ENCODE data around the gene GIPC3. TPM values are rescaled to one million over a fixed set of nuclear protein-coding genes. Genes with fewer than 3 reads are reported as not detected.

Gene GIPC3
- total and polyA plus RNA-seq, 2 of the 8 experiments (the other 6 are each of a cell fraction or from before 2014, with no cell fraction given), result 1.0 to 1.2 TPM

- WGBS, 2 experiments (ENCODE audit: extremely low coverage in 1 of 2, insufficient coverage in 1 of 2, insufficient read length in 1 of 2, insufficient replicate concordance in 2 of 2, low coverage in 1 of 2, low lambda C conversion rate in 2 of 2, missing lambda C conversion rate in 1 of 2), result 30% methylated on average over 18 of the region's 22 CpGs; no CpG with 5 or more reads in 1 of the 2 experiments
- Histone ChIP-seq H3K23ac (ENCODE audit: insufficient read length) (no peak overlapping the region), H2AK5ac (ENCODE audit: low read depth, low read length) (no peak overlapping the region), H3K9ac (replicated peaks in 1 of 4; ENCODE audit: extremely low read depth in 1 of 4, low read depth in 3 of 4, low read length in 3 of 4) (no peak overlapping the region), H3K36me3 (ENCODE audit: control insufficient read depth in 2 of 4, insufficient read depth in 4 of 4, low read length in 3 of 4) (peaks cover 0 to 15% (median 2%) of the 10 kb centered on the region in 4 experiments; a peak in 2 of 8 replicates), H3K14ac (ENCODE audit: insufficient read length) (no peak overlapping the region), H4K91ac (replicated peaks; ENCODE audit: insufficient read length, low read length) (peak overlapping the region; percentile 52), H3K9me3 (ENCODE audit: insufficient read depth in 2 of 2, low read depth in 1 of 2, low read length in 1 of 2) (no peaks in the 10 kb centered on the region), H3K23me2 (ENCODE audit: low read depth, low read length) (peaks cover 18% of the 10 kb centered on the region; the same call in 1 of the 2 replicates), H2BK20ac (ENCODE audit: low read length) (no peak overlapping the region), H2BK120ac (replicated peaks; ENCODE audit: low read depth, low read length) (peak overlapping the region; percentile 13), H3K27ac (ENCODE audit: low read depth, low read length) (no peak overlapping the region), H3K4me1 (replicated peaks in 1 of 4; ENCODE audit: control insufficient read depth in 3 of 4, insufficient read depth in 4 of 4, low read length in 3 of 4) (peaks cover 3 to 14% (median 12%) of the 10 kb centered on the region in 4 experiments), H3K79me2 (ENCODE audit: control insufficient read depth in 1 of 2, insufficient read depth in 2 of 2, low read length in 2 of 2) (no peaks in the 10 kb centered on the region), H3K79me1 (ENCODE audit: low read depth, low read length) (no peaks in the 10 kb centered on the region), H3K4me3 (ENCODE audit: extremely low read depth in 1 of 4, insufficient read depth in 2 of 4, low read depth in 3 of 4, low read length in 4 of 4) (peak overlapping the region; percentile 15 to 64 (median 36)), H3K56ac (replicated peaks; ENCODE audit: insufficient read length, low read depth, low read length) (no peak overlapping the region), H3K4me2 (ENCODE audit: insufficient read depth in 1 of 2, low read depth in 2 of 2, low read length in 2 of 2) (peak overlapping the region; percentile 82 to 83), H3K18ac (ENCODE audit: extremely low read depth, low read length) (peak overlapping the region; percentile 81; the same call in 1 of the 2 replicates), H2BK12ac (ENCODE audit: low read depth, low read length) (peak overlapping the region; percentile 53; the same call in 1 of the 2 replicates), H4K8ac (ENCODE audit: extremely low read depth, insufficient read depth, low read length) (no peak overlapping the region; the same call in 1 of the 2 replicates), H4K5ac (ENCODE audit: insufficient read length, low read depth, low read length) (no peak overlapping the region), H3K27me3 (replicated peaks in 1 of 4; ENCODE audit: control insufficient read depth in 3 of 4, extremely low read depth in 1 of 4, insufficient read depth in 3 of 4, low read length in 3 of 4) (peaks cover 0 to 16% (median 13%) of the 10 kb centered on the region in 4 experiments; a peak in 5 of 7 replicates), H2BK5ac (ENCODE audit: low read depth, low read length) (0 out of 2 replicates have a peak overlapping the region, but pooled peaks have one; percentile 35), H4K20me1 (replicated peaks in 1 of 2; ENCODE audit: control insufficient read depth in 1 of 2, insufficient read depth in 2 of 2, low read length in 2 of 2) (peaks cover 2 to 10% of the 10 kb centered on the region in 2 experiments), H2AFZ (ENCODE audit: low read length) (peak overlapping the region; percentile 80; the same call in 1 of the 2 replicates), H3K4ac (replicated peaks; ENCODE audit: insufficient read length, low read depth, low read length) (peak overlapping the region; percentile 64), H2BK15ac (ENCODE audit: low read length) (no peak overlapping the region; the same call in 1 of the 2 replicates)
- no peak for FAIRE-seq
- ChIA-PET CTCF (ENCODE audit: partially characterized antibody) (interaction anchor here (0.6 to 4.0 kb wide), 8 partner anchors 9 to 93 kb away, joined by 3 to 23 read pairs (median 6); partner anchors contain the start of genes GIPC3 and PIP5K1C), POLR2A (ENCODE audit: partially characterized antibody) (interaction anchor here (0.6 to 1.8 kb wide), 9 partner anchors 8 to 64 kb away, joined by 3 to 6 read pairs (median 3); no protein-coding TSS in a partner anchor)
- peak in 1 of 2 experiments; percentile 77 for DNase-seq (ENCODE audit: low read depth in 1 of 2, low spot score in 2 of 2)
- peak; percentile 30 for TF ChIP-seq ASH2L (IDR thresholded peaks at IDR 0.05; ENCODE audit: low read length)
- no peak for TF ChIP-seq TEAD4 (IDR thresholded peaks at IDR 0.05; ENCODE audit: low read depth, low read length)
- no peak for TF ChIP-seq CHD1 (IDR thresholded peaks at IDR 0.05; ENCODE audit: low read depth, low read length)
These were observed 22.2 kb downstream of the GIPC3 start for GRCh38 chr19:3607303-3608078.
